Psoas muscle (tissue), 8 donors: ENCODE measurements around the gene CNOT4. TPM values are rescaled to one million over a fixed set of nuclear protein-coding genes. Genes with fewer than 3 reads are reported as not detected.

Source experiments
- ATAC-seq, 4 donors: fragments of 200-7000 bp; cut with Tn5 transposase; one replicate each; pipeline ENCODE4 v1.9.1; 2020; ENCODE audit warnings: moderate library complexity in 3 of 4, mild to moderate bottlenecking in 2 of 4
- DNase-seq, 2 donors: peaks; one replicate each; pipeline ENCODE4 v3.0.0-alpha.2; 2020
- H3K27ac ChIP-seq: fragments of 200-600 bp; one replicate; pipeline ENCODE4 v1.8.0; 2022
- H3K27me3 ChIP-seq, 3 donors: fragments of 200-600 bp in 1 of 3; one replicate each; pipeline versions ENCODE4 v1.6.1 to v1.8.0; 2013 to 2022; ENCODE audit warnings: low read length in 2 of 3, mild to moderate bottlenecking in 2 of 3, moderate library complexity in 1 of 3; ENCODE audit not compliant: insufficient read depth in 3 of 3
- H3K36me3 ChIP-seq, 2 donors: fragments of 200-600 bp in 1 of 2; one replicate each; pipeline versions ENCODE4 v1.6.1 to v1.8.0; 2013 to 2022; ENCODE audit warnings: low read depth in 1 of 2, mild to moderate bottlenecking in 1 of 2, moderate library complexity in 1 of 2; ENCODE audit not compliant: insufficient read depth in 1 of 2
- H3K4me1 ChIP-seq: fragments of 200-600 bp; one replicate; pipeline ENCODE4 v1.8.0; 2022
- H3K4me3 ChIP-seq: fragments of 200-600 bp; one replicate; pipeline ENCODE4 v1.8.0; 2022; ENCODE audit warnings: mild to moderate bottlenecking
- H3K9me3 ChIP-seq: fragments of 200-600 bp; one replicate; pipeline ENCODE4 v1.8.0; 2022
- CTCF ChIP-seq: fragments of 200-600 bp; IDR thresholded peaks from one replicate; pipeline ENCODE4 v1.8.0; 2022; ENCODE audit warnings: antibody characterized with exemption
- WGBS, 3 donors: extraction: QIAGEN DNeasy Blood & Tissue Kit; methylation state at CpG; one replicate each; pipeline versions ENCODE4 v1.1.6 to v1.1.7; 2013; 5-methylcytosine and 5-hydroxymethylcytosine counted together
- intact Hi-C, 2 donors: fragments of 100-400 bp; cut with DNase I; formaldehyde crosslinking; loops; one replicate each; pipeline versions ENCODE4 v1.11.0 to v1.14.2; 2022
- polyA plus RNA-seq, 3 donors: library from polyadenylated mRNA; stranded (reverse); fragments of 200-250 nt; gene quantifications; one replicate each; pipeline ENCODE4 v1.2.3, GENCODE V29; 2013
- total RNA-seq, 4 donors: library from RNA; stranded (reverse); fragmentation: NEBNext Ultra II Directional in 2 of 4; extraction: Animal tissue kit (Norgen Biotek cat#: 25700) in 2 of 4; gene quantifications; one replicate each; pipeline versions ENCODE4 v1.2.1 to v1.2.4, GENCODE V29; 2021 to 2023
- donor health status: healthy with polysubstance abuse.
- donor health status: DM: no; HTN: no; CAD: no; lungs with moderate emphysema.
- donor health status: Bipolar disorder and iron deficiency.
- donor health status: healthy.
- donor health status: DM: yes; HTN: yes; CAD: no.
- donor health status: DM: no; HTN: no; CAD: no.
- donor health status: DM: no; HTN: no; CAD: no.
- donor health status: DM: yes; HTN: yes; CAD: no.

CNOT4 gene
- total and polyA plus RNA-seq, 7 donors, result 8.3 to 43.7 (median 27.6) TPM

GRCh38 chr7:135557455-135558336 is 47.8 kb upstream of the CNOT4 start, which contains the start of gene NUP205:
Gene NUP205 (plus strand): TSS chr7:135557917. CDS start chr7:135557945, 28 bp downstream.
- Histone ChIP-seq H3K4me1 (peaks cover 8% of the 10 kb centered on the region), H3K36me3 (no peaks in the 10 kb centered on the region), H3K4me3 (peak within 1 kb of the TSS; percentile 94), H3K27ac (peak within 1 kb of the TSS; percentile 98), H3K9me3 (no peaks in the 10 kb centered on the region), H3K27me3 (no peaks in the 10 kb centered on the region)
- peak; percentile 28 for TF ChIP-seq CTCF
- 2 to 3% (median 3%) methylated on average over 38 of the region's 38 CpGs for WGBS, 3 donors
- intact Hi-C loops, result loop anchor here (2.0 to 10.0 kb wide), 6 partner anchors 45 to 277 kb away; partner anchors contain the start of gene CNOT4 (in 1 of the 2)
- ATAC-seq, result peak; percentile 91 to 97 (median 94)
- DNase-seq, result peak; percentile 72 to 85

- no peak overlapping the region for H3K4me3 ChIP-seq
- WGBS, 3 donors, result 86 to 91% (median 90%) methylated on average over 3 of the region's 3 CpGs
- TF ChIP-seq CTCF, result no peak
- no peak overlapping the region for H3K27ac ChIP-seq
- no peaks in the 10 kb centered on the region for H3K36me3 ChIP-seq
- H3K4me1 ChIP-seq, result no peaks in the 10 kb centered on the region
- no peak for DNase-seq
- intact Hi-C loops, result loop anchor here (10.0 kb wide), 2 partner anchors 129 to 139 kb away; no protein-coding TSS in a partner anchor
- ATAC-seq, result no peak
- no peaks in the 10 kb centered on the region for H3K9me3 ChIP-seq
- H3K27me3 ChIP-seq, result no peaks in the 10 kb centered on the region
Measured at GRCh38 chr7:135553346-135553745, 43.4 kb upstream of the CNOT4 start.

GRCh38 chr7:135552148-135552547 is 42.2 kb upstream of the CNOT4 start:
- Histone ChIP-seq H3K36me3 (no peaks in the 10 kb centered on the region), H3K27ac (no peak overlapping the region), H3K4me1 (no peaks in the 10 kb centered on the region), H3K4me3 (no peak overlapping the region), H3K27me3 (no peaks in the 10 kb centered on the region), H3K9me3 (no peaks in the 10 kb centered on the region)
- DNase-seq, result no peak
- no peak for TF ChIP-seq CTCF
- ATAC-seq, result no peak
- 46 to 78% (median 62%) methylated on average over 3 of the region's 3 CpGs for WGBS, 3 donors
- intact Hi-C loops, result loop anchor here (10.0 kb wide), 2 partner anchors 127 to 137 kb away; no protein-coding TSS in a partner anchor

- Histone ChIP-seq H3K36me3 (no peaks in the 10 kb centered on the region), H3K4me3 (no peak overlapping the region), H3K27ac (no peak overlapping the region), H3K9me3 (no peaks in the 10 kb centered on the region), H3K27me3 (no peaks in the 10 kb centered on the region), H3K4me1 (no peaks in the 10 kb centered on the region)
- intact Hi-C loops, result loop anchor here (10.0 kb wide), 2 partner anchors 125 to 135 kb away; no protein-coding TSS in a partner anchor
- 46 to 49% (median 47%) methylated on average over 7 of the region's 7 CpGs for WGBS, 3 donors
- ATAC-seq, result no peak
- TF ChIP-seq CTCF, result no peak
- DNase-seq, result no peak
Measured at GRCh38 chr7:135550196-135550595, 40.3 kb upstream of the CNOT4 start.
